ENCODE results near the gene MOB1A.
A peak's percentile ranks its signal among the peaks of the same experiment; 100 is the strongest.
"Not testable (repeated sequence)": the region's sequence is repeated elsewhere in the genome, so short reads cannot be mapped to it uniquely, and the experiment has no call there.

Gene MOB1A

GRCh38 chr2:74130211-74130995 lies 48.3 kb downstream of the MOB1A start:
- H3K27me3 ChIP-seq: peaks cover 27% of the 10 kb centered on the region
- H3K4me1 ChIP-seq (ENCODE audit: control insufficient read depth in 1 of 2, insufficient read depth in 1 of 2, low read depth in 1 of 2, low read length in 1 of 2): no peaks in the 10 kb centered on the region
- no peak overlapping the region for H3K4me3 ChIP-seq (ENCODE audit: low read depth in 1 of 2, low read length in 1 of 2)
- no peaks in the 10 kb centered on the region for H3K36me3 ChIP-seq
- no peaks in the 10 kb centered on the region for H3K9me3 ChIP-seq
- H3K27ac ChIP-seq: no peak overlapping the region
- no peak for TF ChIP-seq CTCF (IDR thresholded peaks at IDR 0.05)

GRCh38 chr2:74128206-74128605 lies 50.5 kb downstream of the MOB1A start:
- H3K9me3 ChIP-seq: no peaks in the 10 kb centered on the region
- no peaks in the 10 kb centered on the region for H3K36me3 ChIP-seq
- H3K27ac ChIP-seq: no peak overlapping the region
- H3K27me3 ChIP-seq: peaks cover 27% of the 10 kb centered on the region
- no peak overlapping the region for H3K4me3 ChIP-seq (ENCODE audit: low read depth in 1 of 2, low read length in 1 of 2)
- H3K4me1 ChIP-seq (ENCODE audit: control insufficient read depth in 1 of 2, insufficient read depth in 1 of 2, low read depth in 1 of 2, low read length in 1 of 2): no peaks in the 10 kb centered on the region
- TF ChIP-seq CTCF (IDR thresholded peaks at IDR 0.05): no peak

- not testable (repeated sequence) for H3K27me3 ChIP-seq; H3K4me1 ChIP-seq (ENCODE audit: control insufficient read depth in 1 of 2, insufficient read depth in 1 of 2, low read depth in 1 of 2, low read length in 1 of 2); H3K36me3 ChIP-seq; H3K9me3 ChIP-seq; H3K4me3 ChIP-seq (ENCODE audit: low read depth in 1 of 2, low read length in 1 of 2); H3K27ac ChIP-seq
Observed at GRCh38 chr2:74123955-74124354, 54.7 kb downstream of the MOB1A start.

GRCh38 chr2:74121846-74122245 lies 56.8 kb downstream of the MOB1A start:
- not testable (repeated sequence) for H3K4me3 ChIP-seq (ENCODE audit: low read depth in 1 of 2, low read length in 1 of 2); H3K27me3 ChIP-seq; H3K9me3 ChIP-seq; H3K27ac ChIP-seq; H3K4me1 ChIP-seq (ENCODE audit: control insufficient read depth in 1 of 2, insufficient read depth in 1 of 2, low read depth in 1 of 2, low read length in 1 of 2); H3K36me3 ChIP-seq

- TF ChIP-seq CTCF (IDR thresholded peaks at IDR 0.05): no peak
- H3K9me3 ChIP-seq: no peaks in the 10 kb centered on the region
- peak overlapping the region; percentile 61 for H3K27ac ChIP-seq
- H3K4me3 ChIP-seq (ENCODE audit: low read depth in 1 of 2, low read length in 1 of 2): peak overlapping the region; percentile 68 to 71
- H3K27me3 ChIP-seq: peaks cover 8% of the 10 kb centered on the region
- H3K36me3 ChIP-seq: no peaks in the 10 kb centered on the region
- peaks cover 7% of the 10 kb centered on the region in 2 experiments for H3K4me1 ChIP-seq (ENCODE audit: control insufficient read depth in 1 of 2, insufficient read depth in 1 of 2, low read depth in 1 of 2, low read length in 1 of 2)
Observed at GRCh38 chr2:74119912-74120825, 58.5 kb downstream of the MOB1A start.

GRCh38 chr2:74119339-74119738 lies 59.3 kb downstream of the MOB1A start:
- no peak for TF ChIP-seq CTCF (IDR thresholded peaks at IDR 0.05)
- H3K36me3 ChIP-seq: no peaks in the 10 kb centered on the region
- no peaks in the 10 kb centered on the region for H3K9me3 ChIP-seq
- no peak overlapping the region for H3K27ac ChIP-seq
- peaks cover 7% of the 10 kb centered on the region in 2 experiments for H3K4me1 ChIP-seq (ENCODE audit: control insufficient read depth in 1 of 2, insufficient read depth in 1 of 2, low read depth in 1 of 2, low read length in 1 of 2)
- H3K27me3 ChIP-seq: peaks cover 8% of the 10 kb centered on the region
- H3K4me3 ChIP-seq (ENCODE audit: low read depth in 1 of 2, low read length in 1 of 2): peak overlapping the region; percentile 68 to 71

All from neutrophil (primary cell).